RWPE2 (cell line): ENCODE data around the gene ABCA1.
"Not testable (repeated sequence)": the region's sequence is repeated elsewhere in the genome, so short reads cannot be mapped to it uniquely, and the experiment has no call there.

Experiments used
- ATAC-seq: fragments of 200-7000 bp; cut with Tn5 transposase; 3 replicates; pipeline ENCODE4 v1.9.1; 2021; ENCODE audit warnings: low read depth
- DNase-seq: peaks from one replicate; pipeline ENCODE4 v3.0.0-alpha.2; 2020; ENCODE audit warnings: low spot score
- H3K27ac ChIP-seq: fragments of 450-650 bp; 2 replicates; pipeline ENCODE4 v1.5.1; 2017; ENCODE audit warnings: mild to moderate bottlenecking; ENCODE audit not compliant: poor library complexity, severe bottlenecking
- H3K27me3 ChIP-seq: fragments of 250-450 bp; sonication (Bioruptor Pico); 2 replicates; pipeline ENCODE4 v1.5.1; 2021; ENCODE audit warnings: mild to moderate bottlenecking, moderate library complexity; ENCODE audit not compliant: insufficient read depth, poor library complexity, severe bottlenecking
- H3K36me3 ChIP-seq: fragments of 250-450 bp; sonication (Bioruptor Pico); 2 replicates; pipeline ENCODE4 v1.5.1; 2020; ENCODE audit warnings: low read depth, mild to moderate bottlenecking, moderate library complexity
- H3K4me1 ChIP-seq: fragments of 250-450 bp; sonication (Bioruptor Pico); 2 replicates; pipeline ENCODE4 v1.5.1; 2021; ENCODE audit warnings: mild to moderate bottlenecking, moderate library complexity; ENCODE audit not compliant: insufficient read depth, poor library complexity, severe bottlenecking
- H3K4me3 ChIP-seq: fragments of 250-450 bp; sonication (Bioruptor Pico); 2 replicates; pipeline ENCODE4 v1.5.1; 2021; ENCODE audit warnings: mild to moderate bottlenecking, moderate library complexity; ENCODE audit not compliant: severe bottlenecking
- H3K9me3 ChIP-seq: fragments of 250-450 bp; sonication (Bioruptor Pico); 2 replicates; pipeline ENCODE4 v1.5.1; 2021; ENCODE audit warnings: mild to moderate bottlenecking, moderate library complexity; ENCODE audit not compliant: severe bottlenecking
- CTCF ChIP-seq: fragments of 450-650 bp; IDR thresholded peaks from one replicate; pipeline ENCODE4 v1.5.1; 2017; ENCODE audit warnings: mild to moderate bottlenecking, moderate library complexity; ENCODE audit not compliant: poor library complexity, severe bottlenecking

The ABCA1 gene

GRCh38 chr9:104948277-104948676 lies 20.3 kb upstream of the ABCA1 start:
- no peak overlapping the region for H3K4me3 ChIP-seq
- no peak for TF ChIP-seq CTCF
- peaks cover 4% of the 10 kb centered on the region for H3K4me1 ChIP-seq
- H3K9me3 ChIP-seq, result no peaks in the 10 kb centered on the region
- peak; percentile 60 for ATAC-seq
- DNase-seq, result no peak
- H3K36me3 ChIP-seq, result no peaks in the 10 kb centered on the region
- no peak overlapping the region for H3K27ac ChIP-seq
- no peaks in the 10 kb centered on the region for H3K27me3 ChIP-seq

GRCh38 chr9:104944871-104945270 lies 16.9 kb upstream of the ABCA1 start:
- DNase-seq (no peak), ATAC-seq (no peak)
- no peak overlapping the region for H3K27ac ChIP-seq
- H3K4me1 ChIP-seq, result peaks cover 4% of the 10 kb centered on the region
- TF ChIP-seq CTCF, result no peak
- no peaks in the 10 kb centered on the region for H3K9me3 ChIP-seq
- H3K36me3 ChIP-seq, result no peaks in the 10 kb centered on the region
- no peak overlapping the region for H3K4me3 ChIP-seq
- no peaks in the 10 kb centered on the region for H3K27me3 ChIP-seq

GRCh38 chr9:104944356-104944755 lies 16.4 kb upstream of the ABCA1 start:
- DNase-seq (no peak), ATAC-seq (no peak)
- H3K27me3 ChIP-seq, result no peaks in the 10 kb centered on the region
- peaks cover 4% of the 10 kb centered on the region for H3K4me1 ChIP-seq
- H3K27ac ChIP-seq, result no peak overlapping the region
- no peaks in the 10 kb centered on the region for H3K9me3 ChIP-seq
- H3K36me3 ChIP-seq, result no peaks in the 10 kb centered on the region
- no peak for TF ChIP-seq CTCF
- H3K4me3 ChIP-seq, result no peak overlapping the region

GRCh38 chr9:104941597-104941996 lies 13.6 kb upstream of the ABCA1 start:
- H3K4me3 ChIP-seq, result no peak overlapping the region
- no peaks in the 10 kb centered on the region for H3K4me1 ChIP-seq
- no peaks in the 10 kb centered on the region for H3K36me3 ChIP-seq
- DNase-seq, result no peak
- no peak overlapping the region for H3K27ac ChIP-seq
- ATAC-seq, result no peak
- no peaks in the 10 kb centered on the region for H3K9me3 ChIP-seq
- TF ChIP-seq CTCF, result no peak
- H3K27me3 ChIP-seq, result no peaks in the 10 kb centered on the region

- no peaks in the 10 kb centered on the region for H3K9me3 ChIP-seq
- no peaks in the 10 kb centered on the region for H3K27me3 ChIP-seq
- no peaks in the 10 kb centered on the region for H3K4me1 ChIP-seq
- no peak for TF ChIP-seq CTCF
- H3K4me3 ChIP-seq, result no peak overlapping the region
- no peak for DNase-seq
- H3K27ac ChIP-seq, result no peak overlapping the region
- no peak for ATAC-seq
- H3K36me3 ChIP-seq, result no peaks in the 10 kb centered on the region
These were observed 8.3 kb upstream of the ABCA1 start for GRCh38 chr9:104936291-104936690.

GRCh38 chr9:104935501-104935810 lies 7.5 kb upstream of the ABCA1 start:
- H3K36me3 ChIP-seq, H3K9me3 ChIP-seq, ATAC-seq, H3K4me1 ChIP-seq, H3K27ac ChIP-seq, DNase-seq, H3K27me3 ChIP-seq, H3K4me3 ChIP-seq: not testable (repeated sequence)
